Measurements from ENCODE around the gene SERINC5.

DNA sequence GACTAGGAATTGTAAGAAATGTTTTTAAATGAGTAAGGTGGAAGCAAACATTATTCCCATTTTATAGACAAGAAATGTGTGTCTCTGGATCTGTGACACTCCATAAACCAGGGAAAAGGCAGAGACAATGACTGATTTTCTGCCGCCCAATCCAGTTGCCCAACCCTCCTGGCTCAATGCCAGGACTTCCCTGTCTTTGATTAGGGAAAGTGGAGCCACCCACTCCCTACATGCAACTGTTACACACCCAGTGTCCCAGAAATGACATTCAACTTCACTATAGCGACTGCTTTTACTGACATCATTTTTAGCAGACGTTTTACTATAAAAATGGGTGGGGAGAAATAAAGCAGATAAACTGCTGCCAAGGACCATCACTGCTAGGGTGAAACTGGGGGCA is 141.0 kb downstream of the SERINC5 start:
- TF ChIP-seq NFATC4 (CRISPR knock-in tag; IDR thresholded peaks at IDR 0.05), result no peak
- TF ChIP-seq, protein P1, sequence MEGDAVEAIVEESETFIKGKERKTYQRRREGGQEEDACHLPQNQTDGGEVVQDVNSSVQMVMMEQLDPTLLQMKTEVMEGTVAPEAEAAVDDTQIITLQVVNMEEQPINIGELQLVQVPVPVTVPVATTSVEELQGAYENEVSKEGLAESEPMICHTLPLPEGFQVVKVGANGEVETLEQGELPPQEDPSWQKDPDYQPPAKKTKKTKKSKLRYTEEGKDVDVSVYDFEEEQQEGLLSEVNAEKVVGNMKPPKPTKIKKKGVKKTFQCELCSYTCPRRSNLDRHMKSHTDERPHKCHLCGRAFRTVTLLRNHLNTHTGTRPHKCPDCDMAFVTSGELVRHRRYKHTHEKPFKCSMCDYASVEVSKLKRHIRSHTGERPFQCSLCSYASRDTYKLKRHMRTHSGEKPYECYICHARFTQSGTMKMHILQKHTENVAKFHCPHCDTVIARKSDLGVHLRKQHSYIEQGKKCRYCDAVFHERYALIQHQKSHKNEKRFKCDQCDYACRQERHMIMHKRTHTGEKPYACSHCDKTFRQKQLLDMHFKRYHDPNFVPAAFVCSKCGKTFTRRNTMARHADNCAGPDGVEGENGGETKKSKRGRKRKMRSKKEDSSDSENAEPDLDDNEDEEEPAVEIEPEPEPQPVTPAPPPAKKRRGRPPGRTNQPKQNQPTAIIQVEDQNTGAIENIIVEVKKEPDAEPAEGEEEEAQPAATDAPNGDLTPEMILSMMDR (IDR thresholded peaks at IDR 0.05), result no peak
- TF ChIP-seq, protein P2, sequence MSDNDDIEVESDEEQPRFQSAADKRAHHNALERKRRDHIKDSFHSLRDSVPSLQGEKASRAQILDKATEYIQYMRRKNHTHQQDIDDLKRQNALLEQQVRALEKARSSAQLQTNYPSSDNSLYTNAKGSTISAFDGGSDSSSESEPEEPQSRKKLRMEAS (CRISPR knock-in tag; IDR thresholded peaks at IDR 0.05), result no peak
- no peak for TF ChIP-seq FOXK1 (CRISPR knock-in tag; IDR thresholded peaks at IDR 0.05)
- TF ChIP-seq JUN (CRISPR knock-in tag; IDR thresholded peaks at IDR 0.05), result no peak
- no peak for TF ChIP-seq ZNF423 (CRISPR knock-in tag; IDR thresholded peaks at IDR 0.05)
- TF ChIP-seq IRF2 (CRISPR knock-in tag; IDR thresholded peaks at IDR 0.05; ENCODE audit: borderline replicate concordance, low read depth), result no peak
- TF ChIP-seq MXD4 (CRISPR knock-in tag; IDR thresholded peaks at IDR 0.05; ENCODE audit: borderline replicate concordance), result no peak
- TF ChIP-seq ZNF317 (CRISPR knock-in tag; IDR thresholded peaks at IDR 0.05; ENCODE audit: borderline replicate concordance, low read depth), result no peak
- no peak for TF ChIP-seq ELF4 (CRISPR knock-in tag; IDR thresholded peaks at IDR 0.05; ENCODE audit: low read depth)
- no peak for TF ChIP-seq FOXJ3 (CRISPR knock-in tag; IDR thresholded peaks at IDR 0.05; ENCODE audit: borderline replicate concordance)
- TF ChIP-seq ZNF121 (CRISPR knock-in tag; IDR thresholded peaks at IDR 0.05), result no peak
- no peak for TF ChIP-seq CREM (CRISPR knock-in tag; IDR thresholded peaks at IDR 0.05)

Measured in WTC11 (cell line).